HTR-8/SVneo (cell line): ENCODE results near the gene NPEPL1.
"Not testable (repeated sequence)": the region's sequence is repeated elsewhere in the genome, so short reads cannot be mapped to it uniquely, and the experiment has no call there.

Experiments
- DNase-seq: peaks from one replicate; pipeline ENCODE4 v3.0.0; 2011; ENCODE audit warnings: low spot score, mixed read lengths; ENCODE audit not compliant: insufficient read length
- FAIRE-seq: peaks from 2 replicates; lab custom pipeline; 2011; peaks lifted over from hg19 to GRCh38; lab: Jason Lieb, UNC

Gene NPEPL1

GRCh38 chr20:58722877-58723627 is 30.5 kb downstream of the NPEPL1 start:
- no peak for FAIRE-seq
- no peak for DNase-seq

- DNase-seq (no peak), FAIRE-seq (peak; percentile 93)
These were observed 31.0 kb downstream of the NPEPL1 start for GRCh38 chr20:58723628-58723984.

- FAIRE-seq, DNase-seq: not testable (repeated sequence)
These were observed 33.6 kb downstream of the NPEPL1 start for GRCh38 chr20:58726156-58726555.

GRCh38 chr20:58731192-58731591 is 38.6 kb downstream of the NPEPL1 start:
- DNase-seq (no peak), FAIRE-seq (no peak)

GRCh38 chr20:58737198-58737597 is 44.6 kb downstream of the NPEPL1 start:
- FAIRE-seq = no peak

GRCh38 chr20:58740356-58741308 is 48.0 kb downstream of the NPEPL1 start:
- peak; percentile 94 for FAIRE-seq

More at GRCh38 chr20:58737198-58737597, 44.6 kb downstream of the NPEPL1 start:
- DNase-seq = no peak

GRCh38 chr20:58741384-58741783 is 48.8 kb downstream of the NPEPL1 start:
- no peak for FAIRE-seq
- no peak for DNase-seq

More at GRCh38 chr20:58740356-58741308, 48.0 kb downstream of the NPEPL1 start:
- DNase-seq = no peak

GRCh38 chr20:58742668-58743566 is 50.3 kb downstream of the NPEPL1 start:
- FAIRE-seq (no peak), DNase-seq (no peak)

GRCh38 chr20:58743929-58744534 is 51.4 kb downstream of the NPEPL1 start:
- DNase-seq (no peak), FAIRE-seq (peak; percentile 99)

- DNase-seq = no peak
- FAIRE-seq = no peak
These were observed 52.2 kb downstream of the NPEPL1 start for GRCh38 chr20:58744836-58745235.

GRCh38 chr20:58745391-58745790 is 52.8 kb downstream of the NPEPL1 start:
- peak; percentile 42 for FAIRE-seq

GRCh38 chr20:58746620-58747019 is 54.0 kb downstream of the NPEPL1 start:
- DNase-seq = no peak
- FAIRE-seq = peak; percentile 67

More at GRCh38 chr20:58745391-58745790, 52.8 kb downstream of the NPEPL1 start:
- DNase-seq = no peak

- FAIRE-seq = no peak
- no peak for DNase-seq
These were observed 54.6 kb downstream of the NPEPL1 start for GRCh38 chr20:58747211-58747610.

GRCh38 chr20:58748618-58749017 is 56.0 kb downstream of the NPEPL1 start:
- DNase-seq = no peak

GRCh38 chr20:58749098-58749769 is 56.6 kb downstream of the NPEPL1 start:
- FAIRE-seq (peak; percentile 95), DNase-seq (no peak)

More at GRCh38 chr20:58748618-58749017, 56.0 kb downstream of the NPEPL1 start:
- no peak for FAIRE-seq

- FAIRE-seq (peak; percentile 90), DNase-seq (no peak)
These were observed 57.4 kb downstream of the NPEPL1 start for GRCh38 chr20:58749979-58750378.

GRCh38 chr20:58750706-58751105 is 58.1 kb downstream of the NPEPL1 start:
- not testable (repeated sequence) for DNase-seq
- peak; percentile 81 for FAIRE-seq

- peak; percentile 64 for FAIRE-seq
These were observed 59.4 kb downstream of the NPEPL1 start for GRCh38 chr20:58751979-58752378.

GRCh38 chr20:58752565-58752964 is 60.0 kb downstream of the NPEPL1 start:
- FAIRE-seq (peak; percentile 67), DNase-seq (no peak)

More at GRCh38 chr20:58751979-58752378, 59.4 kb downstream of the NPEPL1 start:
- DNase-seq = no peak
